Anterior cingulate cortex (tissue), 58 donors: ENCODE data around the gene MSN.
"Not testable (repeated sequence)": the region's sequence is repeated elsewhere in the genome, so short reads cannot be mapped to it uniquely, and the experiment has no call there.

Experiments used
- DNase-seq, 58 donors: peaks; one replicate each; lab custom pipeline; 2025; lab: John Stamatoyannopoulos, UW

The MSN gene

GRCh38 chrX:65712005-65712806 is 44.8 kb downstream of the MSN start:
- DNase-seq: no peak

- no peak for DNase-seq
These were observed 51.1 kb downstream of the MSN start for GRCh38 chrX:65718538-65718937.

- DNase-seq: no peak
These were observed 53.0 kb downstream of the MSN start for GRCh38 chrX:65720381-65720964.

- DNase-seq: no peak
These were observed 56.3 kb downstream of the MSN start for GRCh38 chrX:65723706-65724105.

GRCh38 chrX:65726715-65727114 is 59.3 kb downstream of the MSN start:
- peak in 30 of 58 donors; percentile 0 to 40 (median 7) for DNase-seq

- DNase-seq: no peak
These were observed 64.3 kb downstream of the MSN start for GRCh38 chrX:65731684-65732289.

GRCh38 chrX:65740909-65741308 is 73.5 kb downstream of the MSN start:
- no peak for DNase-seq

GRCh38 chrX:65741823-65742222 is 74.4 kb downstream of the MSN start:
- no peak for DNase-seq

- DNase-seq: no peak
These were observed 77.5 kb downstream of the MSN start for GRCh38 chrX:65744965-65745364.

GRCh38 chrX:65745427-65745826 is 78.0 kb downstream of the MSN start:
- DNase-seq: no peak

- no peak for DNase-seq
These were observed 78.5 kb downstream of the MSN start for GRCh38 chrX:65745992-65746391.

- DNase-seq: no peak
These were observed 83.4 kb downstream of the MSN start for GRCh38 chrX:65750674-65751469.

- DNase-seq: no peak
These were observed 84.1 kb downstream of the MSN start for GRCh38 chrX:65751519-65751918.

- DNase-seq: no peak
These were observed 84.8 kb downstream of the MSN start for GRCh38 chrX:65752294-65752693.

GRCh38 chrX:65755786-65756185 is 88.3 kb downstream of the MSN start:
- DNase-seq: no peak

- no peak for DNase-seq
These were observed 90.5 kb downstream of the MSN start for GRCh38 chrX:65757943-65758342.

GRCh38 chrX:65758505-65758904 is 91.1 kb downstream of the MSN start:
- no peak for DNase-seq

- DNase-seq: not testable (repeated sequence)
These were observed 92.1 kb downstream of the MSN start for GRCh38 chrX:65759525-65759924.

GRCh38 chrX:65769564-65770292 is 102.3 kb downstream of the MSN start:
- no peak for DNase-seq

- no peak for DNase-seq
These were observed 105.4 kb downstream of the MSN start for GRCh38 chrX:65772842-65773241.
